Glutamatergic neuron (in vitro differentiated cells): ENCODE measurements around the gene VRK3. TPM values are rescaled to one million over a fixed set of nuclear protein-coding genes. Genes with fewer than 3 reads are reported as not detected.

Experiments used
- DNase-seq: peaks from one replicate; pipeline ENCODE4 v3.0.0; 2022
- H3K27ac Mint-ChIP-seq: one replicate; pipeline ENCODE4 v1.8.0; 2020; ENCODE audit warnings: mild to moderate bottlenecking, mixed read lengths, inconsistent platforms; ENCODE audit not compliant: unreplicated experiment
- H3K27me3 Mint-ChIP-seq: one replicate; pipeline ENCODE4 v1.8.0; 2020; ENCODE audit warnings: mild to moderate bottlenecking, moderate library complexity, mixed read lengths, inconsistent platforms; ENCODE audit not compliant: unreplicated experiment
- H3K36me3 Mint-ChIP-seq: one replicate; pipeline ENCODE4 v1.8.0; 2020; ENCODE audit warnings: mild to moderate bottlenecking, mixed read lengths, inconsistent platforms; ENCODE audit not compliant: unreplicated experiment
- H3K4me1 Mint-ChIP-seq: one replicate; pipeline ENCODE4 v1.8.0; 2020; ENCODE audit warnings: mild to moderate bottlenecking, low read depth, mixed read lengths, inconsistent platforms; ENCODE audit not compliant: unreplicated experiment
- H3K4me3 Mint-ChIP-seq: one replicate; pipeline ENCODE4 v1.8.0; 2020; ENCODE audit warnings: mild to moderate bottlenecking, mixed read lengths, inconsistent platforms; ENCODE audit not compliant: unreplicated experiment
- H3K9me3 Mint-ChIP-seq: one replicate; pipeline ENCODE4 v1.8.0; 2020; ENCODE audit warnings: mild to moderate bottlenecking, moderate library complexity, mixed read lengths, inconsistent platforms; ENCODE audit not compliant: unreplicated experiment
- CTCF ChIP-seq: fragments of 200-600 bp; sonication (generic); IDR thresholded peaks from one replicate; pipeline ENCODE4 v1.5.0; 2021; ENCODE audit not compliant: partially characterized antibody, unreplicated experiment
- total RNA-seq: library from RNA; stranded (reverse); fragmentation: NEBNext Ultra II Directional; extraction: Animal tissue kit (Norgen Biotek cat#: 25700); gene quantifications from one replicate; pipeline ENCODE4 v1.2.1, GENCODE V29; 2021; ENCODE audit not compliant: unreplicated experiment

Gene VRK3
- total RNA-seq, 1 donor from 2014 or later, result 44.5 TPM

GRCh38 chr19:49952906-49953305 is 72.3 kb downstream of the VRK3 start:
- peaks cover 2% of the 10 kb centered on the region for H3K9me3 Mint-ChIP-seq
- peaks cover 3% of the 10 kb centered on the region for H3K27me3 Mint-ChIP-seq
- no peak for DNase-seq
- H3K36me3 Mint-ChIP-seq, result no peaks in the 10 kb centered on the region
- no peak overlapping the region for H3K27ac Mint-ChIP-seq
- TF ChIP-seq CTCF, result no peak
- H3K4me1 Mint-ChIP-seq, result peaks cover 11% of the 10 kb centered on the region
- no peak overlapping the region for H3K4me3 Mint-ChIP-seq

- H3K4me1 Mint-ChIP-seq, result peaks cover 11% of the 10 kb centered on the region
- H3K4me3 Mint-ChIP-seq, result no peak overlapping the region
- no peak for DNase-seq
- H3K9me3 Mint-ChIP-seq, result peaks cover 2% of the 10 kb centered on the region
- no peaks in the 10 kb centered on the region for H3K36me3 Mint-ChIP-seq
- TF ChIP-seq CTCF, result no peak
- H3K27ac Mint-ChIP-seq, result no peak overlapping the region
- peaks cover 3% of the 10 kb centered on the region for H3K27me3 Mint-ChIP-seq
Measured at GRCh38 chr19:49952479-49952836, 72.7 kb downstream of the VRK3 start.

DNA sequence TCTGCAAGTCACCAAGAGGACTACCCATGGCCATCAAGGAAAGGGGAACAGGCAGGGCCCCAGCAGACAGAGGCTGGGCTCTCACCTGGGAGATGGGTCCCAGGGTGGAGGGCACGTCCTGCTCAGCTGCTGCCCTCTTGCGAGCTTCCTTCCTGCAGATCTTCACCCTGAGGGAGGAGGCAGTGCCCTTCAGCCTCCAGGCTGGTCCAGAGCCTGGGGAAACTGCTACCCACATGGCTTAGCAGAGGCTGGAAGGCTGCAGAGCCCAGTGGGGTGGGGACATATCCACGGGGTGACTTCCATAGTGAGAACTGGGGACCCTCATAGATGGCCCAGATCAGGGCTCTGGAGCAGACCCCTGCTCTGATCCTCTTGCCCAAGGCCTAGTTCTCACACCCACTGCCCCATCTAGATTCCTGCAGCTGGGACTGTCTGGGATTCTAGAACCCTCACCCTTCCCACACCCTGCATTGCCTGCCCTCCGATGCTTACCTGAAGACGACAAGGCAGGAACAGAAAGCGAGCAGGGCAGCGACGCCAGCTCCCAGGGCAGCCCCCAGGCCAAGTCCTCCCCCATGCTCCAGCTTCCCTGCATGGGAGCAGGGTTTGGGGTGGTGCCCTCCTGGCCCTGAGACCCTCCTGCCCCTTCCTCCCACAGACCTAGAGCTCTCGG is 73.2 kb downstream of the VRK3 start:
- H3K4me1 Mint-ChIP-seq, result peaks cover 11% of the 10 kb centered on the region
- TF ChIP-seq CTCF, result no peak
- no peak for DNase-seq
- no peak overlapping the region for H3K4me3 Mint-ChIP-seq
- peaks cover 2% of the 10 kb centered on the region for H3K9me3 Mint-ChIP-seq
- no peak overlapping the region for H3K27ac Mint-ChIP-seq
- H3K36me3 Mint-ChIP-seq, result no peaks in the 10 kb centered on the region
- H3K27me3 Mint-ChIP-seq, result peaks cover 3% of the 10 kb centered on the region

- Mint-ChIP-seq H3K36me3 (no peaks in the 10 kb centered on the region), H3K27me3 (peaks cover 3% of the 10 kb centered on the region), H3K4me3 (no peak overlapping the region), H3K27ac (no peak overlapping the region), H3K4me1 (peaks cover 11% of the 10 kb centered on the region), H3K9me3 (peaks cover 2% of the 10 kb centered on the region)
- no peak for TF ChIP-seq CTCF
- no peak for DNase-seq
Measured at GRCh38 chr19:49950956-49951526, 74.1 kb downstream of the VRK3 start.

- Mint-ChIP-seq H3K4me3 (no peak overlapping the region), H3K27me3 (peaks cover 3% of the 10 kb centered on the region)
Measured at GRCh38 chr19:49950590-49950948, 74.6 kb downstream of the VRK3 start.

More at GRCh38 chr19:49950590-49950948, 74.6 kb downstream of the VRK3 start:
- Mint-ChIP-seq H3K36me3 (no peaks in the 10 kb centered on the region), H3K9me3 (peaks cover 2% of the 10 kb centered on the region), H3K27ac (no peak overlapping the region), H3K4me1 (peaks cover 11% of the 10 kb centered on the region)
- no peak for DNase-seq
- TF ChIP-seq CTCF, result no peak
